Prostate gland (tissue), 2 donors: Measurements from ENCODE around the gene IGSF23. TPM values are rescaled to one million over a fixed set of nuclear protein-coding genes. Genes with fewer than 3 reads are reported as not detected.
"Not testable (repeated sequence)": the region's sequence is repeated elsewhere in the genome, so short reads cannot be mapped to it uniquely, and the experiment has no call there.

ENCODE experiments used
- DNase-seq: peaks from one replicate; pipeline ENCODE4 v3.0.0-alpha.2; 2019; ENCODE audit warnings: low spot score
- H3K27ac ChIP-seq, 2 donors: fragments of 200-600 bp; sonication (generic); 2 replicates each; pipeline ENCODE4 v1.5.1; 2017 to 2019
- H3K27me3 ChIP-seq: fragments of 200-600 bp; sonication (generic); replicated peaks from 2 replicates; pipeline ENCODE4 v1.5.1; 2019; ENCODE audit not compliant: insufficient read depth
- H3K36me3 ChIP-seq, 2 donors: fragments of 200-600 bp; sonication (generic); 1 replicate in 1 of 2; 2 replicates in 1 of 2; pipeline versions ENCODE4 v1.5.1 to v1.8.1; 2017 to 2019
- H3K4me1 ChIP-seq: fragments of 200-600 bp; sonication (generic); replicated peaks from 2 replicates; pipeline ENCODE4 v1.5.1; 2019
- H3K4me3 ChIP-seq, 2 donors: fragments of 200-600 bp; sonication (generic); 2 replicates each; pipeline ENCODE4 v1.5.1; 2017 to 2019
- H3K9me3 ChIP-seq: fragments of 200-600 bp; sonication (generic); 2 replicates; pipeline ENCODE4 v1.5.1; 2017
- CTCF ChIP-seq, 4 experiments: fragments of 200-600 bp in 2 of 4; fragments of 450-650 bp in 2 of 4; sonication (generic) in 2 of 4; IDR thresholded peaks; 1 replicate in 3 of 4; 2 replicates in 1 of 4; pipeline ENCODE4 v1.5.1; 2016 to 2019; ENCODE audit warnings: antibody characterized with exemption in 4 of 4, mild to moderate bottlenecking in 2 of 4, moderate library complexity in 2 of 4
- POLR2A ChIP-seq: fragments of 450-650 bp; IDR thresholded peaks from one replicate; pipeline ENCODE4 v1.6.1; 2016; ENCODE audit warnings: antibody characterized with exemption, mild to moderate bottlenecking
- POLR2AphosphoS5 ChIP-seq: sonication (generic); formaldehyde crosslinking; IDR thresholded peaks from one replicate; pipeline ENCODE4 v1.6.1; 2017; ENCODE audit warnings: antibody characterized with exemption
- WGBS: methylation state at CpG from one replicate; pipeline ENCODE4 v1.1.5; 2018; 5-methylcytosine and 5-hydroxymethylcytosine counted together
- intact Hi-C: fragments of 100-400 bp; cut with DNase I; formaldehyde crosslinking; loops from one replicate; pipeline ENCODE4 v1.14.2; 2022
- total RNA-seq, 2 donors: library from RNA; depleted of rRNA; stranded (reverse); fragments of >200 nt; gene quantifications; one replicate each; pipeline ENCODE4 v1.1.0, GENCODE V29; 2016

IGSF23 gene
- total RNA-seq, 2 donors from 2014 or later, result not detected

DNA sequence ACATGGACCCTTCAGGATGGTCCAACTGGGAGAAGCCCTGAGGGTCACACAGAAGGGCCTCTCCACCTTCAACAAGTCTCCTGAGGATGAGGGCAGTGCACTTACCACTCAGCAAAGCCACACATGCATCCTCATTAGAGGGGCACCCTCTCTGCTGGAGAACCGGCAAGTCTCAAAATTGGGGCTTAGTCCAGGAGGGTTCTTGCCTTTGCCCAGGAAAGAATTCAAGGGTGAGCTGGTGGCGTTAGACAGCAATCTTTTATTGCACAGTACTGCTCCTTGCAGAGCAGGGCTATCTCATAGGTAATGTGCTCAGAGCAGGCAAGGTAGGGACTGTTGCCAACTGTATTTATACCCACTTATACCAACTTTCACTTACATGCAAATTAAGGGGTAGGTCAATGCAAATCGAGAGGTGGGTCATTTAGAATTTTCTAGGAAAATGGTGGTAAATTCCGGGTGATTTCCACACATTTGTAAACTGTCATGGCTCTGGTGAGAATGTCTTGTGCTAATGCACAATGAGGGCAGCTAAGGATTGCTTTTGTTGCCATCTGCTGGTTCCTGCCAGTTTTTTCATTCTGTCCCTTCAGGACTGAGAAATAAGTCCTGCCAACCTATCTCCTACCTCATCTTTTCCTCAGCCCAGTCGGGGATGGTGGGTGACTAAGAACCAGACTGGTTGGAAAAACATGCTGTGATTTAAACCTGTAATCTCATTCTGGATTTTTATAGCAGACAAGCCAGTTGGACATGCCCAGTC is 27.8 kb upstream of the IGSF23 start:
- H3K27ac ChIP-seq, result no peak overlapping the region
- intact Hi-C loops, result no loop called here
- H3K9me3 ChIP-seq, result no peaks in the 10 kb centered on the region
- TF ChIP-seq CTCF (IDR thresholded peaks at IDR 0.05) (no peak), POLR2AphosphoS5 (no peak), POLR2A (no peak)
- H3K4me3 ChIP-seq, result no peak overlapping the region
- H3K4me1 ChIP-seq, result no peaks in the 10 kb centered on the region
- H3K27me3 ChIP-seq, result no peaks in the 10 kb centered on the region
- DNase-seq, result no peak
- no peaks in the 10 kb centered on the region for H3K36me3 ChIP-seq
- WGBS, result 64% methylated on average over 5 of the region's 5 CpGs

DNA sequence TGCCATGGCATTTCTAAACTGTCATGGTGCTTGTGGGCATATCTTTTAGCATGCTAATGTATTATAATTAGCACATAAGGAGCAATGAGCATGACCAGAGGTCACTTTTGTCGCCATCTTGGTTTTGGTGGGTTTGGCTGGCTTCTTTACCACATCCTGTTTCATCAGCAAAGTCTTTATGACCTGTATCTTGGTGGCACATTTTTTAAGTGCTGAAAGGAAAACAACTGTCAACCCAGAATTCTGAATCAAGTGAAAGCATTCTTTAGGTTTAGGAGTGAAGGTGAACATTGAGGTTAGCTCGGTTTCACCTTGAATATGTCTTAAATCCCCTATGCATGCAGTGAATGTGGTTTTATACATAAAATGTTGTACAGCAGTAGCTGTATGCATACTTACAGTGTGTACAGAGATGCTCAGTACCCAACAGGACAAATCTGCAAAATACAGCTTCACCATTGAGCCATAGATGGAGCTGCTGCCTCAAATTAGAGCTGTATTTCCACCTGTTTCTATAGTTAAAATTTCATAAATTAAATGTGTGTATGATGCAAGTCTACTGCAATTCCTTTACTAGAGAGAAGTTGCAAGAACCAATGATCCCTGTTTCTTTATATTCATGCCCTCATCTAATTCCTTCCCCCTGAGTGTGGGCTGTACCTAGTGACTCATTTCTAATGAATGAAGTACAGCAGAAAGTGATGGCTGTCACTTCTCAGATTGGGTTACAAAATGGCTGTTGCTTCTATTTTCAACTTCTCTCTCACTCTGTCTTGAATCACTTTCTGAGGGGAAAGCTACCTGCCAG is 25.2 kb upstream of the IGSF23 start:
- Histone ChIP-seq H3K36me3 (no peaks in the 10 kb centered on the region), H3K27ac (no peak overlapping the region), H3K4me3 (no peak overlapping the region), H3K9me3 (no peaks in the 10 kb centered on the region), H3K4me1 (no peaks in the 10 kb centered on the region), H3K27me3 (no peaks in the 10 kb centered on the region)
- intact Hi-C loops, result no loop called here
- WGBS, result 97% methylated on average over 2 of the region's 2 CpGs
- no peak for DNase-seq
- TF ChIP-seq CTCF (IDR thresholded peaks at IDR 0.05) (no peak), POLR2AphosphoS5 (no peak), POLR2A (no peak)

- no peak for TF ChIP-seq POLR2AphosphoS5
- TF ChIP-seq CTCF (IDR thresholded peaks at IDR 0.05), result no peak
- TF ChIP-seq POLR2A, result no peak
- intact Hi-C loops, result no loop called here
- Histone ChIP-seq H3K4me3 (no peak overlapping the region), H3K27me3 (no peaks in the 10 kb centered on the region), H3K9me3 (no peaks in the 10 kb centered on the region), H3K27ac (no peak overlapping the region), H3K36me3 (no peaks in the 10 kb centered on the region), H3K4me1 (no peaks in the 10 kb centered on the region)
- WGBS, result 68% methylated on average over 3 of the region's 3 CpGs
- DNase-seq, result no peak
These were observed 24.6 kb upstream of the IGSF23 start for GRCh38 chr19:44588771-44589112.

- no peak overlapping the region for H3K27ac ChIP-seq
- no peak for DNase-seq
- no peaks in the 10 kb centered on the region for H3K9me3 ChIP-seq
- no peak overlapping the region for H3K4me3 ChIP-seq
- no peaks in the 10 kb centered on the region for H3K4me1 ChIP-seq
- no peaks in the 10 kb centered on the region for H3K27me3 ChIP-seq
- 57% methylated on average over 9 of the region's 9 CpGs for WGBS
- TF ChIP-seq POLR2A, result no peak
- intact Hi-C loops, result no loop called here
- no peaks in the 10 kb centered on the region for H3K36me3 ChIP-seq
These were observed 22.9 kb upstream of the IGSF23 start for GRCh38 chr19:44590245-44591059.

- not testable (repeated sequence) for H3K27ac ChIP-seq, DNase-seq
- WGBS, result 78% methylated on average over 9 of the region's 9 CpGs
These were observed 21.9 kb upstream of the IGSF23 start for GRCh38 chr19:44591340-44591993.

More at GRCh38 chr19:44591340-44591993, 21.9 kb upstream of the IGSF23 start:
- H3K27me3 ChIP-seq, H3K4me1 ChIP-seq, intact Hi-C loops, H3K4me3 ChIP-seq, H3K9me3 ChIP-seq, H3K36me3 ChIP-seq: not testable (repeated sequence)
